ENCODE data around the gene NPY4R2.
"Not testable (repeated sequence)": the region's sequence is repeated elsewhere in the genome, so short reads cannot be mapped to it uniquely, and the experiment has no call there.

NPY4R2 gene

DNA sequence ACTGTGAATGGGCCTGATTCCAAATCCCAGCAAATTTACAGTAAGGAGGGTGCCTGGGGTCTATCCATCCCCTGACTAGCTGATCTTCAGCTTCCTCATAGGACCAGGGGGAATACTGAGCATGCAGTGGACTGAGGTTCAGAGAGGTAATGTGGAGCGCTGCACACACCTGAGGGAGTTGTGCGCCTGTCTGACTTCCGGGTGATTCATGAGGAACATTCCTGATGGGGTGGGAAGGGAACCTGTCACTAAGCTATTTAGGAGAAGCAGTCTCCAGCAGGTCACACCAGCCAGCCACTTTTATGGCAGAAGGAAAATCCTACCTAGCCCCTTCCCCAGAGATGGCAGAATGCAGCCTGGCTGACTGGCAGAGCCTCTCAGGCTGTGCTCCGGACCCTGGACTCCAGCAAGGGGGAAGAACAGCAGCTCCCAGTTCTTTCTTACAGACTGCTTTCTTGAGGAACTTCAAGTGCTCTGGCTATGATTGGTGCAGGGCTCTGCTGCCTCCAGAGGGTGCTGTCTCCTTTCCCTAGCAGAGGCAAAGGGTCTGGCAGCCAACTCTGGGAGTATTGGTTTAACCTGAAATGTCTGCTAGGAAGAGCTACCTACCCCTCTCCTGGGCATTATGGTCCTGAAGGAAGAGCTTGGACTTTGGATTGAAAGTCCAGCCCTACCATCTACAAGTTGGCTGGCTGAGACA, 2.5 kb upstream of the NPY4R2 start:
- TF ChIP-seq, protein P1, sequence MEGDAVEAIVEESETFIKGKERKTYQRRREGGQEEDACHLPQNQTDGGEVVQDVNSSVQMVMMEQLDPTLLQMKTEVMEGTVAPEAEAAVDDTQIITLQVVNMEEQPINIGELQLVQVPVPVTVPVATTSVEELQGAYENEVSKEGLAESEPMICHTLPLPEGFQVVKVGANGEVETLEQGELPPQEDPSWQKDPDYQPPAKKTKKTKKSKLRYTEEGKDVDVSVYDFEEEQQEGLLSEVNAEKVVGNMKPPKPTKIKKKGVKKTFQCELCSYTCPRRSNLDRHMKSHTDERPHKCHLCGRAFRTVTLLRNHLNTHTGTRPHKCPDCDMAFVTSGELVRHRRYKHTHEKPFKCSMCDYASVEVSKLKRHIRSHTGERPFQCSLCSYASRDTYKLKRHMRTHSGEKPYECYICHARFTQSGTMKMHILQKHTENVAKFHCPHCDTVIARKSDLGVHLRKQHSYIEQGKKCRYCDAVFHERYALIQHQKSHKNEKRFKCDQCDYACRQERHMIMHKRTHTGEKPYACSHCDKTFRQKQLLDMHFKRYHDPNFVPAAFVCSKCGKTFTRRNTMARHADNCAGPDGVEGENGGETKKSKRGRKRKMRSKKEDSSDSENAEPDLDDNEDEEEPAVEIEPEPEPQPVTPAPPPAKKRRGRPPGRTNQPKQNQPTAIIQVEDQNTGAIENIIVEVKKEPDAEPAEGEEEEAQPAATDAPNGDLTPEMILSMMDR (conservative IDR thresholded peaks at IDR 0.05; ENCODE audit: low read depth, low read length): peak; percentile 34
- DNase-seq (ENCODE audit: low read depth): not testable (repeated sequence)

DNA sequence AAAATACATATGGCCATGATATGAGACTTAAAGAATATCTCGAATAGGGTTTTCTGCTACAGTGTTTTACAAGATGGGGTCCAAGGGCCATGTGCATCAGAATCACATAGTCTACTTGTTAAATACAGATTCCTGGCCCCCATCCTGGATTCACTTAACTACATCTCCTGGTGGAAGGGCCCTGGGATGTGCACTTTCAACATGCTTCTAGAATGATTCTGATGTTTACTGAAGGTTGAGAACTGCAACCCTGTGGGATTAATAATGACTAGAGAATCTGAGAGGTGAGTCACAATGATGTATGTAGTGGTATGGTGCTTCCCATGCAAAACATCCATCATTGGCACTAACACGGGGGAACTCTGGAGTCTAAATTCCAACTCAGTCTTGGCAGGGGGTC, 2.1 kb downstream of the NPY4R2 start:
- H3K4me3 ChIP-seq (ENCODE audit: low read depth, low read length): not testable (repeated sequence)
- DNase-seq (ENCODE audit: low read depth): peak; percentile 63

More for the DNA sequence above, 2.5 kb upstream of the NPY4R2 start:
- H3K4me3 ChIP-seq (ENCODE audit: low read depth, low read length): not testable (repeated sequence)

DNA sequence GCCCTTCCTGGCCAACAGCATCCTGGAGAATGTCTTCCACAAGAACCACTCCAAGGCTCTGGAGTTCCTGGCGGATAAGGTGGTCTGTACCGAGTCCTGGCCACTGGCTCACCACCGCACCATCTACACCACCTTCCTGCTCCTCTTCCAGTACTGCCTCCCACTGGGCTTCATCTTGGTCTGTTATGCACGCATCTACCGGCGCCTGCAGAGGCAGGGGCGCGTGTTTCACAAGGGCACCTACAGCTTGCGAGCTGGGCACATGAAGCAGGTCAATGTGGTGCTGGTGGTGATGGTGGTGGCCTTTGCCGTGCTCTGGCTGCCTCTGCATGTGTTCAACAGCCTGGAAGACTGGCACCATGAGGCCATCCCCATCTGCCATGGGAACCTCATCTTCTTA, 4.0 kb downstream of the NPY4R2 start:
- H3K4me3 ChIP-seq (ENCODE audit: low read depth, low read length); DNase-seq (ENCODE audit: low read depth): not testable (repeated sequence)

DNA sequence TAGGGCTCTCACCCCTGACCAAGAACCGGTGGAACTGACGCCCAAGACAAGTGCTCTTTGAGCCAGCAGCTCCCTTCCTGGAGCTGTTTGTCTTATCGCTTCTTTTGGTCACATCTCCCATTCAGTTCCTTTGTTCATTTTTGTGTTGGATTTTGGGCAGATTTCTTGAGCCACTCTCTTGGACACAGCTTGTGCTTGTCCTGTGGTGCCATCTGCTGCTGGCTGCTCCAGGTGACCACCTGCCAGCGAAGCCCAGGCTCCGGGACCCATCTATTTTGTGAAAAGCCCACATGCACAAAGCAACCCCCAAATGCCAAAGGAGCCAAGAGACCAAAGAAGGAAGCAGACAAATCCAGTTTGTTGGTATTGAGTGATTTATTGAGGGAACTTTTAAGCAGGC, 6.2 kb downstream of the NPY4R2 start:
- DNase-seq (ENCODE audit: low read depth); H3K4me3 ChIP-seq (ENCODE audit: low read depth, low read length): not testable (repeated sequence)

DNA sequence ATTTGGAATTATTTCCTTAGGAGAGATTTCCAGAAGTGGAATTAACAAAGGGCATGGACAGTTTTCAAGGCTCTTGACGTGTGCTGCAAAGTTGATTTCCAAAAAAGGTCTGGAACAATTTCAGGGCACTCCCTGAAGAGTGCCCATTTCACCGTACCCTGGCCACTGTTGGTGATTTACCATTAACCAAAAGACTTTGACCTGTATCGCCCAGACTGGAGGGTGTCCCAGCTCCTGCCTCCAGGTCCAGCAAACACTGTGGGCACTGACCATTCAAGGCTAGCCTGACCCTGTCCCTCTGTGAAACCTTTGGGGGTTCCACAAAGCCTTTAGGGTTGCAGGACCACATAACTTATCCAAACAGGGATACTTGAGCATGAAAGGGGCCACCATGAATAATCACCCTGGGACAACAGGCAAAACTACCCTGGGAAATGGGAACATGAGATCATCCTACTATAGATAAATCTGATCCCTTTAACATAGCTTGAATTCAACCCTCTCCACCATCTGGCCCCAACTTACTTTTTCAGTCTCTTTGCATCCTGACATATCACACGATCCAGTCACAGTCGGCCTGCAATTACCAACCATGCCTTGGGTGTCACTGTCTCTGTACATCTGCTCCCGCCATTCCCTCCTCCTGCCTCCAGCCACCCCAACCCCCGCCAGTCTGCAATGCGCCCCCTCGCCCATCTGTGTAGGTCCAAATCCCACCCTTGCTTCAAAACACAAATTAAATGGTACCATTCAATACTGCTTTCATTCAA, 8.9 kb downstream of the NPY4R2 start:
- DNase-seq (ENCODE audit: low read depth); H3K4me3 ChIP-seq (ENCODE audit: low read depth, low read length): not testable (repeated sequence)

DNA sequence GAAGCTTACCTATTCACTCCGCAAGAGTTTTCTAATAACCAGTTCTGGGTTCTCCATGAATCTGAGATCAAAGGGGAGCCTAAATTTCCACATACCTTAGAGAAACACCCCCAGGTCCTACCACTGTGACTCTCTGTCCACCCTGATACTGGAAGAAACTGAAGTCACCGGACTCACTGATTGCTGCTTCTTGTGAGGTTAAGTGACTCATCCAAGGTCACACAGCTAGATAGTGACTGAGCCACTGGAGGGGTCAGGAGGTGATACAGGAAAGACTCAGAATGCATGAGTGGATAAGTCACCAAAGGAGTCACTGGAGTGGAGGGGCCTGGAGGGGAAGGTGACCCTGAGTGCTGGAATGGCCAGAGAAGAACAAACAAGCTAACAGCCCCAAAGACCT, 9.8 kb downstream of the NPY4R2 start:
- not testable (repeated sequence) for H3K4me3 ChIP-seq (ENCODE audit: low read depth, low read length); DNase-seq (ENCODE audit: low read depth)

DNA sequence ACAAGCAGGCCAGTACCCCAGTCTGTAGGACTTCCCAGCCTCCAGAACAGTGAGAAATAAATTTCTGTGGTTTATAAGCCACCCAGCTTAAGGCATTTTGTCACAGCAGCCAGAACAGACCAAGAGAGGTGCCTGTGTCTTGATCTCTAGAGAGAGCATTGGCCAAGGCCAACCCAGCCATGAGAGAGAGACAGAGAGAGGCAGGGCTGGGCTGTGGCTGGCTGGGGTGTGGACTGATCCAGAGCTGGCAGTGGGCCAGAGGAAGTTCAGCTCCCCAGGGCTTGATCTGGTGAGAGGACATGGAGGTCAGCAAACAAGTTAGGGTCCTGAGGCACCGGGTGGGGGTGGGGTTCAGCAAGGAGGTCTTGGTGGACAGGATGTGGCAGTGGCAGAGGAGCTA, 14.4 kb downstream of the NPY4R2 start:
- not testable (repeated sequence) for H3K4me3 ChIP-seq (ENCODE audit: low read depth, low read length); DNase-seq (ENCODE audit: low read depth)

DNA sequence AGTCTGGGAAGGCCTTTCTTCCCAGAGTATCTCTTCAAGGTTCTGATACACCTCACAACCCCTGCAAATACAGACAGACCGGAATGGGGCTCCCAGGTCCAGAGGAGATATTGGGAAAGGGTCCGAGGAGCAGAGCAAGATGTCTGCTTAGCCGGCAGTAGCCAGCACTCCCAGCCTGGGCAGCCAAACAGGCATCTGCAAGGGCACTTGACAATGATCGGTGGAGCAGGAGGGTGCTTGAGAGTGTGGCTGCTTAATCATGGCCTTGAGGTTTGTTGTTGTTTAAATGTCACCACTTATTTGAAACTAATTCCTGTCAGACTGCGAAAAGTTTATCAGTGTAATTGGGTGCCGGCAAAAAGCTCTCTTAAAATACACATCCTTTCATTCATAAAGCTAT, 15.0 kb downstream of the NPY4R2 start:
- not testable (repeated sequence) for DNase-seq (ENCODE audit: low read depth)

DNA sequence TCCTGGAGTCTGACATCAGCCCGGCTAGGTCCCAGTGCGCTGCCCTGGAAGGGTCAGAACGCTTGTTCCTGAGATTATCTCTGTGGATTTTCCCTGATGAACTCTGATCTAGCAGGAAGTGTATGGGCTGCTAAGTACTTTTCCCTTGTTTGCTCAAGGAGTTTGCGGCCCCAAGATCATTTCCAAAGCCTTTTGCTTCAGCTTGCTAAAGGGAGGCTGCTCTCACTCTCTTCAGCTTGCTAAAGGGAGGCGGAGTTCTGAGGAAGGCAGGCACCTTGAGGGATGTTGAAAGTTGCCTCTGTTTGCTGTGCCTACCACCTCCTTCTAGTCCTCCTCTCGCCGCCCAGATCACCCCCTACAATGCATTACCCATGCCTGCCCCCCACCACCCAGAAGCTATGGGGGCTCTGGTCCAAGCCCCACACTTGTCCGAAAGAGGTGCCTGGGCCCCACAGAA, 18.3 kb downstream of the NPY4R2 start:
- not testable (repeated sequence) for DNase-seq (ENCODE audit: low read depth); H3K4me3 ChIP-seq (ENCODE audit: low read depth, low read length)

More for the DNA sequence above, 15.0 kb downstream of the NPY4R2 start:
- H3K4me3 ChIP-seq (ENCODE audit: low read depth, low read length): not testable (repeated sequence)

DNA sequence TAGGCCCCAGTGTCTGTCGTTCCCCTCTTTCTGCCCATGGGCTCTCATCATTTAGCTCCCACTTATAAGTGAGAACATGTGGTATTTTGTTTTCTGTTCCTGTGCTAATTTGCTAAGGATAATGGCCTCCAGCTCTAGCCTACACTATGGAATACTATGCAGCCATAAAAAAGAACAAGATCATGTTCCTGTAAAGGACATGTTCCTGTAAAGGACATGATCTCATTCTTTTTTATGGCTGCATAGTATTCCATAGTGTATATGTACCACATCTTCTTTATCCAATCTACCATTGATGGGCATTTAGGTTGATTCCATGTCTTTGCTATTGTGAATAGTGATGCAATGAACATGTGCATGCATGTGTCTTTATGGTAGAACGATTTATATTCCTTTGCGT, 19.2 kb downstream of the NPY4R2 start:
- not testable (repeated sequence) for H3K4me3 ChIP-seq (ENCODE audit: low read depth, low read length); DNase-seq (ENCODE audit: low read depth)

DNA sequence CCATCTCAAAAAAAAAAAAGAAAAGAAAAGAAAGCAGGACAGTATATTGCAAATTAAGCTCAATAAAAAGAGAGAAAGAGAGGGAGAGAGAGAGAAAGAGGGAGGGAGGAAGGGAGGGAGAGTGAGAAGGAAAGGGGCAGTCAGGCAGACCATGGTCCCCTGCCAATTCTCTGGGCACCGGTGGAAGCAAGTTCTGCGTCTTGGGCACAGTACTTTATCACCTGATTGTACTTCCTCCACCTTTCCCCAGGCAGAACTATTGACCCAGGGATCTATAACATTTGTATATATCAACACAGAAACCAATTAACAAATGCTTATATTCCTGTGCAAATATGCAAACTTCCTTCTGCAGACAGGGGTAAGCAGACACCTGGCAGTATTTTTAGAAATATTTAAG, 22.4 kb downstream of the NPY4R2 start:
- not testable (repeated sequence) for H3K4me3 ChIP-seq (ENCODE audit: low read depth, low read length); DNase-seq (ENCODE audit: low read depth)

DNA sequence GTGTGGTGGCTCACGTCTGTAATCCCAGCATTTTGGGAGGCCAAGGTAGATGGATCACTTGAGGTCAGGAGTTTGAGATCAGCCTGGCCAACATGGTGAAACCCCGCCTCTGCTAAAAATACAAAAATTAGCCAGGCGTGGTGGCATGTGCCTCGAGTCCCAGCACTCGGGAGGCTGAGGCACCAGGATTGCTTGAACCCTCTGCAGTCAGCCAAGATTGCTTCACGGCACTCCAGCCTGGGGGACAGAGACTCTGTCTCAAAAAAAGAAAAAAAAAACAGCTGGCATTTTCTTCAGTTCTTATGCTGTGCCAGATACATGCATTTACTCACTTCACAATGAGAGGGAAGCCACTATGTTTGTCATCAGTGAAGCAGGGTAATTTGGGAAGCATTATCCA, 22.9 kb downstream of the NPY4R2 start:
- not testable (repeated sequence) for DNase-seq (ENCODE audit: low read depth); H3K4me3 ChIP-seq (ENCODE audit: low read depth, low read length)

DNA sequence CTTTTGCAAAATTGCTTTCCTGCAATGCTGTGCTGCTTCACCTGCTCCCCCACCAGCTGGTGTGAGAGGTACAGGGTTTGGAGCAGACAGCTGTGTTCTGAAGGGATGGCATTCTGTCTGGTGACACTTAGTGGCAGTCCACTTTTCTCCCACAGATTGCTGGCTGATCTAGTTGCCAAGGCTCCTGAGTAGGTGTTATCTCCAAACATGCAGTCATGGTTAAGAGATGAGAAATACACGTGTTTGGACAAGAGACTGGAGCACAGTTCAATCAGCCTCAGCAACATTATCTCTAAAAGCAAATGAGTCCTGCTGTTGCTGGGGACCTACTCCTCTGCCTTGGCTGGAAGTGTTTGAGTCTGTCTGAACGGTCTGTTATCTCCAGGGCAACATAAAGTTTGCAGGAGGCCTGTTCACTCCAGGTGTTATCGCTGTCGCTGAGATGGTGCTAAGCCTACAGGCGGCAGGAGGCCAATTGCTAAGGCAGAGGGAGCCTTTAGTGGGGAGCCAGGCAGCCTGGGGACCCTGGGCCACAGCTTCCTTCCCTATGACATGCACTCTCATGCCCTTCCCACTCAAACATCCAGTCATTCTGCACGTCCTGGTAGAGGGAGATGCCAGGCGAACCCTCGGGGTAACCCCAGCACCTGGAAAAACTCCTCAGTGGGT, 24.0 kb downstream of the NPY4R2 start:
- not testable (repeated sequence) for H3K4me3 ChIP-seq (ENCODE audit: low read depth, low read length)
- DNase-seq (ENCODE audit: low read depth): peak; percentile 29

DNA sequence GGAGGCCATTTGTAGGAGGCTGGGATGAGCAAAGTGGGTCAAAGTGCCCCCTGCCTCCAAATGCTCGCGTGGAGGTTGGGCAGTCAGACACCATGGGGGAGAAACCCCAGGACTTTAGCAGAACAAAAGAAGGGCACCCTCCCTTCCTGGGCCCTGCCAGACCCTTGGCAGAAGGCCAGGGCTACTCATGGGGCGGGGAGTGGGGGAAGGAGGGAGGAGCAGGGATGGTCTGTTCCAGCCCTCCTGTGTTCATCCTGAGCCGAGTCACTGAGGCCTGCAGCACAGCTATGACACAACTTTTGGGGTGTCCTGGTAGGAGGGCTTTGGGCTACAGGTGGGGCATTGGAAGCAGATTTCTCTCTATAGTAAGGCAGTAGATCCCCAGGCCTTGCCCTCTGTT, 24.9 kb downstream of the NPY4R2 start:
- not testable (repeated sequence) for DNase-seq (ENCODE audit: low read depth)

DNA sequence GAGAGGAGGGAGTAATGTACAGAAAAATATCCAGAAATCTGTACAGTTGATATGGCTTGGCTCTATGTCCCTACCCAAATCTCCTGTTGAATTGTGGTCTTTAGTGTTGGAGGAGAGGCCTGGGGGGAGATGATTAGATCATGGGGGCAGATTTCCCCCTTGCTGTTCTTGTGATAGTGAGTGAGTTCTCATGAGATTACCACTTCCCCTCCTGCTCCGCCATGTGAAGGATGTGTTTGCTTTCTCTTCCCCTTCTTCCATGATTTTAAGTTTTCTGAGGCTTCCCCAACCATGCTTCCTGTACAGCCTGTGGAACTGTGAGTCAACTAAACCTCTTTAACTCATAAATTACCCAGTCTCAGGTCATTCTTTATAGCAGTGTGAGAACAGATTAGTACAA, 29.0 kb downstream of the NPY4R2 start:
- H3K4me3 ChIP-seq (ENCODE audit: low read depth, low read length); DNase-seq (ENCODE audit: low read depth): not testable (repeated sequence)

More for the DNA sequence above, 24.9 kb downstream of the NPY4R2 start:
- not testable (repeated sequence) for H3K4me3 ChIP-seq (ENCODE audit: low read depth, low read length)

DNA sequence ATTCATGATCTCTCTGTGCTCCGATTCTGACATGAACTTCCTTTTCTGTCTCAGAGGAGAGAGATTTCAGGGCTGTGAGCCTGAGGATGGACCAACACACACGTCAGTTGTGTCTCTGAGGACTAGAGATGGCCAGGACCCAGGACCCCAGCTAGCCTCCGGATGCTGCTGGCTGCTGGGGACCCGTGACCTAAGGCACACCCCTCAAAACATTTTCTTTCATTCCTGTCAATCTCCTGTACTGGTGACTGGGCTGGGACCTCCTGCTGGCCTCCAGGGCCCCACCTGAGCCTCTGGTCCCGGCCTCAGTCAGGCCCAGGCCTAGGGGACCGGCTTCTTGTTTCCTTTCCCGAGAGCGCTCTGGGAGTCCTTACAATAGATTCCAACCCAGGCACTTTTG, 38.7 kb downstream of the NPY4R2 start:
- H3K4me3 ChIP-seq (ENCODE audit: low read depth, low read length); DNase-seq (ENCODE audit: low read depth): not testable (repeated sequence)

DNA sequence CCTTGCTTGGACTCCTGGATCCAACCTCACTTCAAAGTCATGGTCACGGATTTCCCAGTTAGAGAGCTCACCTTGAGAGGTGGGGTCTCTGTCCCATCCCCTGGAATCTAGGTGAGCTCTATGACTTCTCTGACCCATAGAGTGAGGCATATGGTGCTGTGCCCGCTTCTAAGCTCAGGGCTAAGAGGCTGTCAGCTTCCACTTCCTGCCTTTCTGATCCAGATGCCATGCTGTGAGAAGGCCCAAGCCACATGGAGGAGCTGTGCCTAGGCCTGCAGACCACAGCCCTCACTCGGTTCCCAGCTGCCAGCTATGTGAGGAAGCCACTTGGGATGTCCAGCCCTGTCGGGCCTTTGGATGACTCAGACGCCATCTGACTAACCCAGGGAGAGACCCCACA, 41.2 kb downstream of the NPY4R2 start:
- H3K4me3 ChIP-seq (ENCODE audit: low read depth, low read length); DNase-seq (ENCODE audit: low read depth): not testable (repeated sequence)

DNA sequence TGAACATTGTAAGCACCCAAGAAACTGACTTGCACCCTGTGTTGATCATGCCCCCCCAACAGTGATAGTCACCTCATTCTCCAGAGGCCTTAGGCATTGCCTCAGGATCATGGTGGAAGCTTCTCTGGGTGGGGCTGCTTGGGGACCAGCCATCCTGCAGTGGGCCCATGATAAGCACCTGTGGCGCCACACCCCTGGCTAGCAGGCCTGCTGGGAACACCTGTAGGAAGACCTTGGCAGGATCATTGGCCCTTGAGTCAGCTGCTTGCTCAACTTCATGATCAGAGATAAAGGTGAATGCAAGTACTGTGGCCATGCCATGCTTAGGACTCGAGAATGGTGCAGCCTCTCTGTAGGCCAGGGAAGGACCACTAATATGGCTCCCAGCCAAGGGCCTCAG, 42.2 kb downstream of the NPY4R2 start:
- DNase-seq (ENCODE audit: low read depth); H3K4me3 ChIP-seq (ENCODE audit: low read depth, low read length): not testable (repeated sequence)

Data from choroid plexus epithelial cell (primary cell).